IMR-90 (cell line): Measurements from ENCODE around the gene B3GNT9. TPM values are rescaled to one million over a fixed set of nuclear protein-coding genes. Genes with fewer than 3 reads are reported as not detected.

Experiments
- ATAC-seq: fragments of 200-7000 bp; cut with Tn5 transposase; 2 replicates; pipeline ENCODE4 v1.9.1; 2020; ENCODE audit warnings: low read depth, mild to moderate bottlenecking, moderate library complexity
- BruUV-seq: library from RNA; stranded (reverse); fragments of 400-500 nt; replicated peaks from 2 replicates; lab custom pipeline; 2021; lab: Mats Ljungman, UMichigan
- CTCF ChIA-PET: fragments of 300-600 bp; formaldehyde crosslinking; extraction: SDS; loops from one replicate; lab custom pipeline; 2021; ENCODE audit warnings: antibody characterized with exemption; lab: Yijun Ruan, JAX
- POLR2A ChIA-PET: fragments of 300-600 bp; sonication (Branson Sonifier 250); formaldehyde crosslinking; loops from one replicate; lab custom pipeline; 2022; ENCODE audit warnings: antibody characterized with exemption; ENCODE audit not compliant: unreplicated experiment; lab: Charles Lee
- DNase-seq: peaks from one replicate; pipeline ENCODE4 v3.0.0; 2013
- H2AFZ ChIP-seq: replicated peaks from 2 replicates; pipeline ENCODE3; 2013; ENCODE audit warnings: low read length, mild to moderate bottlenecking; ENCODE audit not compliant: poor library complexity
- H2AK5ac ChIP-seq: 2 replicates; pipeline ENCODE4 v1.6.1; 2013; ENCODE audit warnings: low read depth, low read length, inconsistent platforms
- H2AK9ac ChIP-seq: replicated peaks from 2 replicates; pipeline ENCODE3; 2013; ENCODE audit warnings: mild to moderate bottlenecking, low read depth, low read length, moderate library complexity; ENCODE audit not compliant: poor library complexity
- H2BK120ac ChIP-seq: 2 replicates; pipeline ENCODE4 v1.6.1; 2013; ENCODE audit warnings: low read depth, low read length, inconsistent platforms
- H2BK15ac ChIP-seq: 3 replicates; pipeline ENCODE4 v1.6.1; 2013; ENCODE audit warnings: low read depth, low read length, inconsistent platforms
- H2BK20ac ChIP-seq: 2 replicates; pipeline ENCODE4 v1.6.1; 2013; ENCODE audit warnings: low read depth, mild to moderate bottlenecking, inconsistent platforms, low read length, moderate library complexity
- H2BK5ac ChIP-seq: 2 replicates; pipeline ENCODE4 v1.6.1; 2013; ENCODE audit warnings: mild to moderate bottlenecking, low read depth, low read length, inconsistent platforms; ENCODE audit not compliant: poor library complexity, severe bottlenecking
- H3K14ac ChIP-seq: replicated peaks from 2 replicates; pipeline ENCODE4 v1.6.1; 2013; ENCODE audit warnings: low read depth, low read length, inconsistent platforms
- H3K18ac ChIP-seq: 2 replicates; pipeline ENCODE4 v1.6.1; 2013; ENCODE audit warnings: low read depth, low read length, control low read depth
- H3K23ac ChIP-seq: 2 replicates; pipeline ENCODE4 v1.6.1; 2013; ENCODE audit warnings: low read depth, low read length, inconsistent platforms
- H3K27ac ChIP-seq: 2 replicates; pipeline ENCODE4 v1.5.1; 2013; ENCODE audit warnings: mild to moderate bottlenecking, control low read depth, low read length; ENCODE audit not compliant: insufficient read depth
- H3K27me3 ChIP-seq: 2 replicates; pipeline ENCODE4 v1.6.1; 2013; ENCODE audit warnings: low read length; ENCODE audit not compliant: control insufficient read depth, insufficient read depth
- H3K36me3 ChIP-seq: 2 replicates; pipeline ENCODE4 v1.6.1; 2013; ENCODE audit warnings: low read length, mixed read lengths; ENCODE audit not compliant: control insufficient read depth, insufficient read depth
- H3K4ac ChIP-seq: 2 replicates; pipeline ENCODE4 v1.6.1; 2013; ENCODE audit warnings: low read depth, low read length, inconsistent platforms
- H3K4me1 ChIP-seq: 2 replicates; pipeline ENCODE4 v1.6.1; 2013; ENCODE audit warnings: low read length, mixed read lengths; ENCODE audit not compliant: control insufficient read depth, insufficient read depth
- H3K4me2 ChIP-seq: 2 replicates; pipeline ENCODE4 v1.6.1; 2013; ENCODE audit warnings: low read depth, mild to moderate bottlenecking, control low read depth, low read length, moderate library complexity
- H3K4me3 ChIP-seq: 2 replicates; pipeline ENCODE4 v1.5.1; 2013; ENCODE audit warnings: low read depth, mild to moderate bottlenecking, control low read depth, low read length, moderate library complexity; ENCODE audit not compliant: insufficient read depth
- H3K56ac ChIP-seq: 2 replicates; pipeline ENCODE4 v1.6.1; 2013; ENCODE audit warnings: low read length, inconsistent platforms; ENCODE audit not compliant: insufficient read depth; ENCODE audit errors: extremely low read depth
- H3K79me1 ChIP-seq, 2 experiments: 2 replicates each; pipeline ENCODE4 v1.6.1; 2013; ENCODE audit warnings: low read length in 2 of 2, inconsistent platforms in 1 of 2, low read depth in 1 of 2
- H3K9ac ChIP-seq: 2 replicates; pipeline ENCODE4 v1.6.1; 2013; ENCODE audit warnings: low read depth, low read length, control low read depth
- H3K9me1 ChIP-seq: 2 replicates; pipeline ENCODE4 v1.6.1; 2013; ENCODE audit warnings: low read length, inconsistent platforms; ENCODE audit not compliant: insufficient read depth
- H3K9me3 ChIP-seq: 2 replicates; pipeline ENCODE4 v1.6.1; 2013; ENCODE audit warnings: low read length; ENCODE audit not compliant: control insufficient read depth, insufficient read depth
- H4K20me1 ChIP-seq: 2 replicates; pipeline ENCODE4 v1.6.1; 2013; ENCODE audit warnings: low read length, inconsistent platforms; ENCODE audit not compliant: insufficient read depth
- H4K5ac ChIP-seq: 2 replicates; pipeline ENCODE4 v1.6.1; 2013; ENCODE audit warnings: mild to moderate bottlenecking, low read depth, low read length, control low read depth
- H4K8ac ChIP-seq, 2 experiments: 2 replicates each; pipeline ENCODE4 v1.6.1; 2013; ENCODE audit warnings: low read depth in 2 of 2, low read length in 2 of 2, control low read depth in 1 of 2, inconsistent platforms in 1 of 2
- H4K91ac ChIP-seq: 2 replicates; pipeline ENCODE4 v1.6.1; 2013; ENCODE audit warnings: low read depth, low read length, inconsistent platforms; ENCODE audit not compliant: insufficient read depth
- CEBPB ChIP-seq: IDR thresholded peaks from 2 replicates; pipeline ENCODE4 v1.6.1; 2012; ENCODE audit warnings: low read depth, low read length, improper control_type of control experiment
- CTCF ChIP-seq: conservative IDR thresholded peaks from 2 replicates; pipeline ENCODE4 v1.5.1; 2012; ENCODE audit warnings: mild to moderate bottlenecking, low read depth, low read length, improper control_type of control experiment
- ELK1 ChIP-seq: fragments of 150-350 bp; IDR thresholded peaks from 2 replicates; pipeline ENCODE4 v1.6.1; 2016; ENCODE audit warnings: low read depth, mild to moderate bottlenecking, low read length, moderate library complexity, borderline replicate concordance
- MAFK ChIP-seq: IDR thresholded peaks from 2 replicates; pipeline ENCODE4 v1.6.1; 2012; ENCODE audit warnings: low read depth, low read length, improper control_type of control experiment
- MAZ ChIP-seq: IDR thresholded peaks from 2 replicates; pipeline ENCODE4 v1.6.1; 2012; ENCODE audit warnings: low read depth, mild to moderate bottlenecking, low read length, improper control_type of control experiment, moderate library complexity, borderline replicate concordance
- MXI1 ChIP-seq: IDR thresholded peaks from 2 replicates; pipeline ENCODE4 v1.6.1; 2012; ENCODE audit warnings: low read depth, mild to moderate bottlenecking, low read length, moderate library complexity, borderline replicate concordance
- NFE2L2 ChIP-seq: fragments of 150-350 bp; IDR thresholded peaks from 2 replicates; pipeline ENCODE4 v1.6.1; 2016; ENCODE audit warnings: low read depth, mild to moderate bottlenecking, low read length
- POLR2A ChIP-seq: IDR thresholded peaks from 2 replicates; pipeline ENCODE4 v1.6.1; 2012; ENCODE audit warnings: mild to moderate bottlenecking, low read depth, low read length
- RAD21 ChIP-seq: IDR thresholded peaks from 2 replicates; pipeline ENCODE4 v1.6.1; 2012; ENCODE audit warnings: low read length, improper control_type of control experiment
- WGBS, 2 experiments: methylation state at CpG; one replicate each; pipeline versions ENCODE4 v1.1.5 to v1.1.7; 2013; ENCODE audit warnings: missing lambda C conversion rate in 2 of 2; ENCODE audit not compliant: insufficient read length in 1 of 2; ENCODE audit errors: extremely low coverage in 2 of 2; 5-methylcytosine and 5-hydroxymethylcytosine counted together
- dilution Hi-C: fragments of 300-500 bp; cut with HindIII; formaldehyde crosslinking; loops from one replicate; pipeline ENCODE4 v1.14.3; 2018; ENCODE audit warnings: low sequenced_read_pairs; ENCODE audit not compliant: unreplicated experiment
- in situ Hi-C: fragments of 300-500 bp; cut with MboI; formaldehyde crosslinking; loops from 3 replicates; pipeline ENCODE4 v1.14.3; 2019; ENCODE audit warnings: low sequenced_read_pairs, inconsistent platforms, mixed read lengths
- intact Hi-C: fragments of 100-400 bp; cut with micrococcal nuclease; formaldehyde crosslinking; loops from 2 replicates; pipeline ENCODE4 v1.10.0; 2022
- polyA plus RNA-seq, 3 experiments: library from polyadenylated mRNA; depleted of rRNA; stranded (reverse); fragments of >200 nt; gene quantifications; 2 replicates each; pipeline ENCODE4 v1.2.3, GENCODE V29; 2012; ENCODE audit warnings: low replicate concordance in 1 of 3
- total RNA-seq: library from RNA; depleted of rRNA; stranded (reverse); fragments of >200 nt; gene quantifications from 2 replicates; pipeline ENCODE4 v1.2.3, GENCODE V29; 2012
- TF ChIP-seq, protein P1 (sequence below): fragments of 150-350 bp; IDR thresholded peaks from 2 replicates; pipeline ENCODE4 v1.6.1; 2017; ENCODE audit warnings: mild to moderate bottlenecking, antibody characterized with exemption, low read length, low read depth

B3GNT9 gene
- total and polyA plus RNA-seq, 2 of the 4 experiments (the other 2 are of a cell fraction) = 5.0 to 12.0 TPM

DNA sequence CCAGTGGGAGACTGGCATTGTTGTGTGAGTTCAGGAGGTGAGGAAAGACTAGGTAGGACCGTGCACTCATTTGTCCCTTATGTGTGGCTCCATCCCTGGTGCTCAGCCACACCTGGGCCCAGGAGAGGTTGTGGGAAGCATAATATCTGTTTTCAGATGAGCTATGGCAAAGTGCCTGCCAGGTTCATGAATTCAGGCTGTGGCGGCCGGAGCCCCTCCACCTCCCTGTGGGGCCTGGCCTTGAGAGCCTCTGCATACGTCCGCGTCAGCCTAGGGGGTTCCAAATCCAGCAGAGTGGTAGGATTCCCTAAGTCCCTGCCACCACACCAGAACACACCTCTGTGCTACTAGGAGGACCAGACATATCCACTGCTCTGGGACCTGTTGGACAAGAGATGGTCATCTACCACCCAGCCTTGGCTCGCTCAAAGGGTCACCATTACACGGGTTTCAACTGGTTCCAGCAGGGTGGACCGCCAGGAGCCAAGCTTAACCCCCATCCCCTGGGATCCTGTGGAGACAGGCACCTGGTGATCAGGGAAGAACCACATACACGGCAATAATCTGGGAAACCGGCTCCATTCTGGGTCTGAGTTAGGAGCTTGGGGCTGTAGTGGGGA lies 2.0 kb downstream of the B3GNT9 start (continued):
- TF ChIP-seq MXI1 (no peak), CTCF (no peak)

DNA sequence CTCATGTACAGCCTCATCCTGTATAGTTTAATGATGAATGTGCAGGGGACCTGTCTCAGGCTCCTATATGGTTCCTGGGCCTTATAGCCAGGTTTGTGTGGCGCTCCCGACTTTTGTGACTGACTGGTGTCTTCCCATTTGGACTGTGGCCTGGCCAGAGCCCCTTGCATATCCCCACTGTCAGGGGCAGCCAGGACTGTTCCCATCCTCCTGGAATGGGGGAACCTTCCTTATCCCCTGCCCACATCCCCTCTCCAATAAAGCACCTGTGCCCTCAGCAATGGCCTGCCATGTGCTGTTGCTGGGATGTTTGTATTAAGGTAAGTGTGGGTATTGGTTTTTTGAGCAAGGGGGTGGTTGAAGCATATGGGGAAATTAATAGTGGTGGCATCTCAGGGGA lies 2.6 kb downstream of the B3GNT9 start:
- CTCF ChIA-PET = no interaction called here
- Histone ChIP-seq H3K4me3 (no peak overlapping the region), H3K9ac (no peak overlapping the region), H4K8ac (no peak overlapping the region), H4K20me1 (peaks cover 7% of the 10 kb centered on the region; the same call in 1 of the 2 replicates), H3K36me3 (peaks cover 52% of the 10 kb centered on the region), H2AFZ (no peak overlapping the region), H3K27ac (no peak overlapping the region), H3K79me1 (peaks cover 0 to 30% of the 10 kb centered on the region in 2 experiments; a peak in 2 of 4 replicates), H4K5ac (no peak overlapping the region), H2BK20ac (no peak overlapping the region), H3K4me1 (peaks cover 5% of the 10 kb centered on the region; the same call in 1 of the 2 replicates), H3K9me3 (no peaks in the 10 kb centered on the region), H2AK5ac (no peak overlapping the region), H2BK15ac (no peak overlapping the region), H3K56ac (no peak overlapping the region), H3K14ac (no peak overlapping the region), H4K91ac (no peak overlapping the region), H3K27me3 (no peaks in the 10 kb centered on the region), H3K4me2 (no peak overlapping the region), H3K18ac (no peak overlapping the region), H2BK5ac (no peak overlapping the region), H3K4ac (no peak overlapping the region), H3K9me1 (peaks cover 4% of the 10 kb centered on the region; the same call in 1 of the 2 replicates), H2AK9ac (no peak overlapping the region), H2BK120ac (no peak overlapping the region), H3K23ac (no peak overlapping the region)
- dilution Hi-C loops (no loop called here), in situ Hi-C loops (no loop called here), intact Hi-C loops (no loop called here)
- WGBS, 2 experiments = no CpG with 5 or more reads among the region's 2 CpGs
- DNase-seq (no peak), ATAC-seq (no peak)
- POLR2A ChIA-PET = no interaction called here
- no TSS peak for BruUV-seq
- no peak for TF ChIP-seq POLR2A
- TF ChIP-seq, protein P1, sequence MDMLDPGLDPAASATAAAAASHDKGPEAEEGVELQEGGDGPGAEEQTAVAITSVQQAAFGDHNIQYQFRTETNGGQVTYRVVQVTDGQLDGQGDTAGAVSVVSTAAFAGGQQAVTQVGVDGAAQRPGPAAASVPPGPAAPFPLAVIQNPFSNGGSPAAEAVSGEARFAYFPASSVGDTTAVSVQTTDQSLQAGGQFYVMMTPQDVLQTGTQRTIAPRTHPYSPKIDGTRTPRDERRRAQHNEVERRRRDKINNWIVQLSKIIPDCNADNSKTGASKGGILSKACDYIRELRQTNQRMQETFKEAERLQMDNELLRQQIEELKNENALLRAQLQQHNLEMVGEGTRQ = no peak
- TF ChIP-seq CEBPB = no peak
- TF ChIP-seq MAZ = no peak
- TF ChIP-seq MAFK = no peak
- no peak for TF ChIP-seq MXI1
- TF ChIP-seq NFE2L2 = no peak
- no peak for TF ChIP-seq CTCF
- no peak for TF ChIP-seq ELK1
- TF ChIP-seq RAD21 = no peak
